HepG2 (cell line): Measurements from ENCODE around the gene SPHK1. TPM values are rescaled to one million over a fixed set of nuclear protein-coding genes. Genes with fewer than 3 reads are reported as not detected.

Experiments used
- FOSL1 ChIP-seq: sonication (generic); formaldehyde crosslinking; IDR thresholded peaks from 2 replicates; pipeline ENCODE4 v1.9.0; 2021; ENCODE audit warnings: missing genetic modification reagents, borderline replicate concordance
- FOXA3 ChIP-seq: IDR thresholded peaks from 2 replicates; pipeline ENCODE4 v1.6.1; 2016; ENCODE audit warnings: missing genetic modification reagents, missing compliant biosample characterization
- FOXK1 ChIP-seq: sonication (generic); formaldehyde crosslinking; IDR thresholded peaks from 2 replicates; pipeline ENCODE4 v1.4.0; 2020; ENCODE audit warnings: low read depth, missing genetic modification reagents, borderline replicate concordance
- MBD4 ChIP-seq: IDR thresholded peaks from 2 replicates; pipeline ENCODE4 v1.6.1; 2012; ENCODE audit warnings: low read length, inconsistent platforms, borderline replicate concordance
- MYNN ChIP-seq: sonication (generic); formaldehyde crosslinking; IDR thresholded peaks from 2 replicates; pipeline ENCODE4 v1.4.0; 2020; ENCODE audit warnings: mild to moderate bottlenecking, low read depth, missing genetic modification reagents
- PHF21A ChIP-seq: sonication (generic); formaldehyde crosslinking; IDR thresholded peaks from 2 replicates; pipeline ENCODE4 v1.5.0; 2020; ENCODE audit warnings: mild to moderate bottlenecking, missing genetic modification reagents
- PLSCR1 ChIP-seq: sonication (generic); formaldehyde crosslinking; IDR thresholded peaks from 2 replicates; pipeline ENCODE4 v1.5.0; 2020; ENCODE audit warnings: missing genetic modification reagents, mild to moderate bottlenecking, borderline replicate concordance
- PTBP1 ChIP-seq: fragments of 200-400 bp; formaldehyde crosslinking; IDR thresholded peaks from 2 replicates; pipeline ENCODE4 v1.6.1; 2018; ENCODE audit warnings: low read length, low read depth; ENCODE audit not compliant: poor library complexity, severe bottlenecking
- RFX5 ChIP-seq: IDR thresholded peaks from 2 replicates; pipeline ENCODE4 v1.6.1; 2011; ENCODE audit warnings: low read depth, low read length, improper control_type of control experiment
- RXRB ChIP-seq: IDR thresholded peaks from 2 replicates; pipeline ENCODE4 v1.6.1; 2016; ENCODE audit warnings: borderline replicate concordance, missing genetic modification reagents, missing compliant biosample characterization
- SIX4 ChIP-seq: sonication (generic); formaldehyde crosslinking; IDR thresholded peaks from 2 replicates; pipeline ENCODE4 v1.4.0; 2020; ENCODE audit warnings: missing genetic modification reagents
- SRSF9 ChIP-seq: fragments of 200-400 bp; formaldehyde crosslinking; IDR thresholded peaks from 2 replicates; pipeline ENCODE4 v1.6.1; 2018; ENCODE audit warnings: borderline replicate concordance, mild to moderate bottlenecking, low read depth, low read length; ENCODE audit not compliant: insufficient read depth, poor library complexity, severe bottlenecking
- THRA ChIP-seq: sonication (generic); formaldehyde crosslinking; IDR thresholded peaks from 2 replicates; pipeline ENCODE4 v1.4.0; 2020; ENCODE audit warnings: missing genetic modification reagents, borderline replicate concordance
- ZBTB4 ChIP-seq: sonication (generic); formaldehyde crosslinking; IDR thresholded peaks from 2 replicates; pipeline ENCODE4 v1.4.0; 2020; ENCODE audit warnings: missing genetic modification reagents, mild to moderate bottlenecking, borderline replicate concordance
- ZFP91 ChIP-seq: sonication (generic); formaldehyde crosslinking; IDR thresholded peaks from 2 replicates; pipeline ENCODE4 v1.9.0; 2022; ENCODE audit warnings: missing genetic modification reagents, mild to moderate bottlenecking, borderline replicate concordance
- ZNF335 ChIP-seq: sonication (generic); formaldehyde crosslinking; IDR thresholded peaks from 2 replicates; pipeline ENCODE4 v1.4.0; 2020; ENCODE audit warnings: missing genetic modification reagents
- ZNF343 ChIP-seq: sonication (generic); formaldehyde crosslinking; IDR thresholded peaks from 2 replicates; pipeline ENCODE4 v1.4.0; 2020; ENCODE audit warnings: mild to moderate bottlenecking, missing genetic modification reagents
- ZNF460 ChIP-seq: sonication (generic); formaldehyde crosslinking; IDR thresholded peaks from 2 replicates; pipeline ENCODE4 v1.5.1; 2020; ENCODE audit warnings: missing genetic modification reagents, mild to moderate bottlenecking, borderline replicate concordance
- ZNF766 ChIP-seq: sonication (generic); formaldehyde crosslinking; IDR thresholded peaks from 2 replicates; pipeline ENCODE4 v1.5.0; 2020; ENCODE audit warnings: missing genetic modification reagents, borderline replicate concordance
- ZNF816 ChIP-seq: sonication (generic); formaldehyde crosslinking; IDR thresholded peaks from 2 replicates; pipeline ENCODE4 v1.8.0; 2022; ENCODE audit warnings: missing genetic modification reagents, mild to moderate bottlenecking, borderline replicate concordance
- ZNF891 ChIP-seq: sonication (generic); formaldehyde crosslinking; IDR thresholded peaks from 2 replicates; pipeline ENCODE4 v1.5.0; 2020; ENCODE audit warnings: mild to moderate bottlenecking, missing genetic modification reagents
- polyA plus RNA-seq, 8 experiments: library from polyadenylated mRNA; depleted of rRNA in 3 of 8; stranded (reverse) in 7 of 8; unstranded in 1 of 8; fragments of >200 nt; fragmentation: Illumina TruSeq in 4 of 8; extraction: Trizol in 4 of 8; gene quantifications; 2 replicates each; pipeline versions ENCODE4 v1.2.1 to v1.2.3, GENCODE V29; 2011 to 2016; ENCODE audit warnings: low read depth in 4 of 8, missing spikeins in 1 of 8, mixed read lengths in 1 of 8; ENCODE audit not compliant: insufficient read depth in 1 of 8
- total RNA-seq, 5 experiments: library from RNA; depleted of rRNA; stranded (reverse); fragments of >200 nt; fragmentation: Illumina TruSeq; extraction: Trizol; gene quantifications; 2 replicates each; pipeline ENCODE4 v1.2.3, GENCODE V29; 2016; ENCODE audit warnings: low read depth in 1 of 5

The SPHK1 gene
- total and polyA plus RNA-seq, 2 of the 13 experiments (the other 11 are each of a cell fraction or from before 2014, with no cell fraction given) = 129 to 160 TPM

- TF ChIP-seq FOXK1 (CRISPR knock-in tag) (peak; percentile 90; the same call in 1 of the 2 replicates), ZFP91 (CRISPR knock-in tag) (peak; percentile 85), PHF21A (CRISPR knock-in tag) (peak; percentile 82), RXRB (CRISPR knock-in tag) (peak; percentile 88), ZNF343 (peak; percentile 85), PTBP1 (no peak), SIX4 (no peak; the same call in 1 of the 2 replicates), FOXA3 (CRISPR knock-in tag) (peak; percentile 70), THRA (CRISPR knock-in tag) (peak; percentile 82), MYNN (peak; percentile 86), FOSL1 (CRISPR knock-in tag) (peak; percentile 82), PLSCR1 (peak; percentile 96; the same call in 1 of the 2 replicates), SRSF9 (no peak), ZNF891 (peak; percentile 99), MBD4 (no peak), ZNF766 (peak; percentile 100), ZNF816 (CRISPR knock-in tag) (peak; percentile 97), RFX5 (no peak), ZNF460 (CRISPR knock-in tag) (peak; percentile 46; the same call in 1 of the 2 replicates), ZBTB4 (CRISPR knock-in tag) (peak; percentile 92; the same call in 1 of the 2 replicates), ZNF335 (CRISPR knock-in tag) (peak; percentile 83)
Measured at GRCh38 chr17:76385892-76386786, 1.7 kb downstream of the SPHK1 start (continued).
